Right lobe of liver (tissue), 6 donors: ENCODE measurements around the gene PTBP1. TPM values are rescaled to one million over a fixed set of nuclear protein-coding genes. Genes with fewer than 3 reads are reported as not detected.

ENCODE experiments used
- ATAC-seq, 4 donors: fragments of 200-7000 bp; cut with Tn5 transposase; one replicate each; pipeline ENCODE4 v1.9.1; 2020; ENCODE audit warnings: mild to moderate bottlenecking in 4 of 4, moderate library complexity in 4 of 4
- DNase-seq, 3 donors: peaks; one replicate each; pipeline ENCODE4 v3.0.0-alpha.2; 2020
- H3K27ac ChIP-seq, 3 donors: fragments of 200-600 bp; one replicate each; pipeline ENCODE4 v1.8.0; 2022
- H3K27me3 ChIP-seq, 2 donors: fragments of 200-600 bp; one replicate each; pipeline ENCODE4 v1.8.0; 2022
- H3K36me3 ChIP-seq, 4 donors: fragments of 200-600 bp; sonication (generic) in 1 of 4; one replicate each; pipeline versions ENCODE4 v1.5.1 to v1.8.0; 2017 to 2022; ENCODE audit warnings: control low read depth in 1 of 4
- H3K4me1 ChIP-seq, 4 donors: fragments of 200-600 bp; sonication (generic) in 1 of 4; one replicate each; pipeline versions ENCODE4 v1.5.1 to v1.8.0; 2017 to 2022; ENCODE audit warnings: control low read depth in 1 of 4
- H3K4me3 ChIP-seq, 3 donors: fragments of 200-600 bp; one replicate each; pipeline ENCODE4 v1.8.0; 2022
- H3K9me3 ChIP-seq, 4 donors: fragments of 200-600 bp; sonication (generic) in 1 of 4; one replicate each; pipeline versions ENCODE4 v1.5.1 to v1.8.0; 2017 to 2022; ENCODE audit warnings: control low read depth in 1 of 4
- POLR2A ChIP-seq: fragments of 450-650 bp; IDR thresholded peaks from one replicate; pipeline ENCODE4 v1.6.1; 2017; ENCODE audit warnings: antibody characterized with exemption, mild to moderate bottlenecking
- WGBS: methylation state at CpG from one replicate; pipeline ENCODE4 v1.1.6; 2018; ENCODE audit warnings: low coverage, low lambda C conversion rate; ENCODE audit not compliant: insufficient coverage; ENCODE audit errors: missing lambda C conversion rate; 5-methylcytosine and 5-hydroxymethylcytosine counted together
- intact Hi-C, 2 donors: fragments of 100-400 bp; cut with DNase I; formaldehyde crosslinking; loops; one replicate each; pipeline versions ENCODE4 v1.11.2 to v1.14.1; 2022
- total RNA-seq, 6 experiments: library from RNA; depleted of rRNA in 2 of 6; stranded (reverse); fragments of >200 nt in 2 of 6; fragmentation: NEBNext Ultra II Directional in 3 of 6; extraction: Animal tissue kit (Norgen Biotek cat#: 25700) in 3 of 6; gene quantifications; one replicate each; pipeline versions ENCODE4 v1.1.0 to v1.2.4, GENCODE V29; 2016 to 2023
- TF ChIP-seq, protein P1 (sequence below), 4 donors: fragments of 200-600 bp in 3 of 4; fragments of 450-650 bp in 1 of 4; IDR thresholded peaks; one replicate each; pipeline versions ENCODE4 v1.5.1 to v1.8.0; 2016 to 2022; ENCODE audit warnings: antibody characterized with exemption in 4 of 4, mild to moderate bottlenecking in 2 of 4
- donor health status: DM: no; HTN: yes; CAD: no.
- donor health status: DM: no; HTN: no; CAD: no.
- donor health status: DM: no; HTN: no; CAD: no.
- donor health status: DM: no; HTN: yes; CAD: no.
- donor health status: DM: no; HTN: yes; CAD: no.

The PTBP1 gene
- total RNA-seq, 6 experiments from 2014 or later, result 91.1 to 150 (median 129) TPM

DNA sequence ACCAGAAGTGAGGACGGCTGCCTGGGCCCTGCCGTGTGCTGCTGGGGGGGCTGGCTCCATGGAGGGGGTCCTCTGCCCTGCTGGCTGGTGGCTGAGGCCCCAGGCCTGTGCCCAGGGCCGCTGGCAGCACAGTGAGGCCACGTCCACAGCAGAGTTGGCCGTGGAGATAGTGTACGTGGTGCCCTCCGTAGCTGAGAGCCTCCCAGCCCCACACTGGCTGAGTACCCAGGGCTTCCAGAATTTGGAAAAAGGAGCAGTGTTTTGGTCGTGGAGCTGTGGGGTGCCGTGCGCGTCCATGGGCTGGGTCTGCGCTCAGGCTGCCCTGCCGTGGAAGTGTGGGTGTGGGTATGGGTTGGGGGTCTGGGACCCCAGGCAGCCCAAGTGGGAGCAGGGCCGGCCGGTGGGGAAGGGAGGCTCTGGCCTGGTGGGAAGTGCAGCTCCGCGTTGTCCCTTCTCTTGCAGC, 5.9 kb downstream of the PTBP1 start:
- no CpG with 5 or more reads among the region's 17 CpGs for WGBS
- no peak overlapping the region for H3K27ac ChIP-seq

DNA sequence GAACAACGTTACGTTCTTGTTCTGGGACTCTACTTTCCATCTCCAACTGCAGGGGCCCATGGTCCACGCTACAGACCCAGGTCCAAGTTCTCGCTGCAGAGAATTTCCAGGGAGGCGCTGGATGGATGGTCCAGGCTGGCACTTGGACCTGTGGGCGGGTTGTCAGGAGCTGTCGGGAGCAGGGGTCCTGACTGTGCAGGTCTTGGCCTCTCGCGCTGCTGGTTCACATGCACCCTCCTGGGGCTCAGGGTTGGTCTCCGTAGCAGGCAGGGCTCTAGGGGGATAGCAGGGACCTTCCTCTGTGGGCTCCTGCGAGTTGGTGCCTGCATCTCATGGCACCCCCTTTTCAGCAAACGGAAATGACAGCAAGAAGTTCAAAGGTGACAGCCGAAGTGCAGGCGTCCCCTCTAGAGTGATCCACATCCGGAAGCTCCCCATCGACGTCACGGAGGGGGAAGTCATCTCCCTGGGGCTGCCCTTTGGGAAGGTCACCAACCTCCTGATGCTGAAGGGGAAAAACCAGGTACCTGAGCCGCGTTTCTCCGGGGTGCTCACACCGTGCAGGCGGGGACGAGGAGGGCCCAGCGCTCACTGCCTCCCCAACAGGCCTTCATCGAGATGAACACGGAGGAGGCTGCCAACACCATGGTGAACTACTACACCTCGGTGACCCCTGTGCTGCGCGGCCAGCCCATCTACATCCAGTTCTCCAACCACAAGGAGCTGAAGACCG, 6.6 kb downstream of the PTBP1 start:
- WGBS, result 44% methylated on average over 7 of the region's 31 CpGs
- no peak for TF ChIP-seq POLR2A
- TF ChIP-seq, protein P1, sequence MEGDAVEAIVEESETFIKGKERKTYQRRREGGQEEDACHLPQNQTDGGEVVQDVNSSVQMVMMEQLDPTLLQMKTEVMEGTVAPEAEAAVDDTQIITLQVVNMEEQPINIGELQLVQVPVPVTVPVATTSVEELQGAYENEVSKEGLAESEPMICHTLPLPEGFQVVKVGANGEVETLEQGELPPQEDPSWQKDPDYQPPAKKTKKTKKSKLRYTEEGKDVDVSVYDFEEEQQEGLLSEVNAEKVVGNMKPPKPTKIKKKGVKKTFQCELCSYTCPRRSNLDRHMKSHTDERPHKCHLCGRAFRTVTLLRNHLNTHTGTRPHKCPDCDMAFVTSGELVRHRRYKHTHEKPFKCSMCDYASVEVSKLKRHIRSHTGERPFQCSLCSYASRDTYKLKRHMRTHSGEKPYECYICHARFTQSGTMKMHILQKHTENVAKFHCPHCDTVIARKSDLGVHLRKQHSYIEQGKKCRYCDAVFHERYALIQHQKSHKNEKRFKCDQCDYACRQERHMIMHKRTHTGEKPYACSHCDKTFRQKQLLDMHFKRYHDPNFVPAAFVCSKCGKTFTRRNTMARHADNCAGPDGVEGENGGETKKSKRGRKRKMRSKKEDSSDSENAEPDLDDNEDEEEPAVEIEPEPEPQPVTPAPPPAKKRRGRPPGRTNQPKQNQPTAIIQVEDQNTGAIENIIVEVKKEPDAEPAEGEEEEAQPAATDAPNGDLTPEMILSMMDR (IDR thresholded peaks at IDR 0.05), result no peak
- Histone ChIP-seq H3K27ac (no peak overlapping the region), H3K4me1 (peaks cover 0 to 31% (median 19%) of the 10 kb centered on the region in 4 donors), H3K27me3 (no peaks in the 10 kb centered on the region), H3K9me3 (no peaks in the 10 kb centered on the region), H3K36me3 (peaks cover 15 to 68% (median 51%) of the 10 kb centered on the region in 4 donors), H3K4me3 (no peak overlapping the region)
- no peak for ATAC-seq
- intact Hi-C loops, result no loop called here
- peak in 1 of 3 donors; percentile 41 for DNase-seq

More for the DNA sequence above, 5.9 kb downstream of the PTBP1 start:
- Histone ChIP-seq H3K36me3 (peaks cover 11 to 60% (median 46%) of the 10 kb centered on the region in 4 donors), H3K9me3 (no peaks in the 10 kb centered on the region), H3K4me1 (peaks cover 0 to 31% (median 19%) of the 10 kb centered on the region in 4 donors), H3K27me3 (no peaks in the 10 kb centered on the region), H3K4me3 (no peak overlapping the region)
- no peak for ATAC-seq
- no peak for DNase-seq
- TF ChIP-seq POLR2A, result no peak
- TF ChIP-seq, protein P1 (IDR thresholded peaks at IDR 0.05), result no peak
- intact Hi-C loops, result no loop called here

DNA sequence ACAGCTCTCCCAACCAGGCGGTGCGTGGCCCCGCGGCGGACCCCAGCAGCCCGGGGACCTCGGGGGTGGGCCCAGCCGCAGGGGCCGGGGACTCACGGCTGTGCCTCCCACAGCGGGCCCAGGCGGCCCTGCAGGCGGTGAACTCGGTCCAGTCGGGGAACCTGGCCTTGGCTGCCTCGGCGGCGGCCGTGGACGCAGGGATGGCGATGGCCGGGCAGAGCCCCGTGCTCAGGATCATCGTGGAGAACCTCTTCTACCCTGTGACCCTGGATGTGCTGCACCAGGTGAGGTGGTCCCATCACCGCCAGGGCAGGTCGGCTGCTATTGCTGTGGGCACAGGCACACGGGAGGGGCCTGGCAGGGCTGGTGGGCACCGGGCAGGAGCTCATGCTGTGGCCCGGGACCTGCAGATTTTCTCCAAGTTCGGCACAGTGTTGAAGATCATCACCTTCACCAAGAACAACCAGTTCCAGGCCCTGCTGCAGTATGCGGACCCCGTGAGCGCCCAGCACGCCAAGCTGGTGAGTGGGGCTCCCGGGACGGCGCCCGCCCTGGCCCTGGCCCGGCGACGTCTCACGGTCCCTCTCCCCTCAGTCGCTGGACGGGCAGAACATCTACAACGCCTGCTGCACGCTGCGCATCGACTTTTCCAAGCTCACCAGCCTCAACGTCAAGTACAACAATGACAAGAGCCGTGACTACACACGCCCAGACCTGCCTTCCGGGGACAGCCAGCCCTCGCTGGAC, 7.3 kb downstream of the PTBP1 start:
- DNase-seq (peak in 1 of 3 donors; percentile 23), ATAC-seq (no peak)
- Histone ChIP-seq H3K4me1 (peaks cover 0 to 25% (median 16%) of the 10 kb centered on the region in 4 donors), H3K4me3 (no peak overlapping the region), H3K27ac (no peak overlapping the region), H3K36me3 (peaks cover 15 to 72% (median 56%) of the 10 kb centered on the region in 4 donors), H3K27me3 (no peaks in the 10 kb centered on the region), H3K9me3 (no peaks in the 10 kb centered on the region)
- no peak for TF ChIP-seq POLR2A
- TF ChIP-seq, protein P1 (IDR thresholded peaks at IDR 0.05), result no peak
- intact Hi-C loops, result no loop called here
- no CpG with 5 or more reads among the region's 53 CpGs for WGBS

DNA sequence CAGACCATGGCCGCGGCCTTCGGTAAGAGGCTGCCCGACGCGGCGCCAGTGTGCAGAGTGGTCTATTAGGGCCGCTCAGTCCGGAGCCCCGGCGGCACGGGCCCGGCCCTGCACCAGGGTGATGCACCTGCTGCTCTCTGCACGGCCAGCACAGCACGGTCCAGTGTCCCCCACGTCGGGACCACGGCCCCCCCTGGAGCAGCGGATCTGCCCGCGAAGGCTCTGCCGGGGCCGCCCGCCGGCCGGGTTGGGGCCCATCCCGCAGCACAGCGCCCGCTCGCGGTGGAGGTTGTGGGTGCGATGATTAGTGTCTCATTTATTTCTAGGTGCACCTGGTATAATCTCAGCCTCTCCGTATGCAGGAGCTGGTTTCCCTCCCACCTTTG, 7.9 kb downstream of the PTBP1 start:
- no peak for ATAC-seq
- Histone ChIP-seq H3K27ac (no peak overlapping the region), H3K4me1 (peaks cover 0 to 19% (median 13%) of the 10 kb centered on the region in 4 donors), H3K4me3 (no peak overlapping the region), H3K36me3 (peaks cover 18 to 76% (median 60%) of the 10 kb centered on the region in 4 donors), H3K27me3 (no peaks in the 10 kb centered on the region), H3K9me3 (no peaks in the 10 kb centered on the region)
- intact Hi-C loops, result no loop called here
- TF ChIP-seq, protein P1 (IDR thresholded peaks at IDR 0.05), result no peak
- no peak for TF ChIP-seq POLR2A
- no peak for DNase-seq
- WGBS, result no CpG with 5 or more reads among the region's 33 CpGs
